HepG2 (cell line): ENCODE measurements around the gene URM1.

Experiments
- CREB1 ChIP-seq, 2 experiments: fragments of 450-650 bp in 1 of 2; IDR thresholded peaks; 2 replicates each; pipeline ENCODE4 v1.6.1; 2016 to 2017; ENCODE audit warnings: control low read depth in 1 of 2, mild to moderate bottlenecking in 1 of 2, missing compliant biosample characterization in 1 of 2, missing genetic modification characterization in 1 of 2
- FOXM1 ChIP-seq: sonication (generic); formaldehyde crosslinking; IDR thresholded peaks from 2 replicates; pipeline ENCODE4 v1.5.0; 2020; ENCODE audit warnings: missing genetic modification reagents
- NFE2 ChIP-seq: sonication (generic); formaldehyde crosslinking; IDR thresholded peaks from 2 replicates; pipeline ENCODE4 v1.4.0; 2020; ENCODE audit warnings: missing genetic modification reagents
- NFE2L2 ChIP-seq: fragments of 150-350 bp; IDR thresholded peaks from 2 replicates; pipeline ENCODE4 v1.6.1; 2014; ENCODE audit warnings: low read length
- POLR2A ChIP-seq, 2 experiments: IDR thresholded peaks; 2 replicates each; pipeline ENCODE4 v1.6.1; 2011; ENCODE audit warnings: low read depth in 2 of 2, low read length in 2 of 2, mild to moderate bottlenecking in 1 of 2, moderate library complexity in 1 of 2; ENCODE audit not compliant: insufficient read depth in 1 of 2
- YEATS2 ChIP-seq: sonication (generic); formaldehyde crosslinking; IDR thresholded peaks from 2 replicates; pipeline ENCODE4 v1.4.0; 2020; ENCODE audit warnings: missing genetic modification reagents, borderline replicate concordance
- TF ChIP-seq, protein P1 (sequence below): sonication (generic); formaldehyde crosslinking; IDR thresholded peaks from 2 replicates; pipeline ENCODE4 v1.4.0; 2020; ENCODE audit warnings: missing genetic modification reagents
- TF ChIP-seq, protein P2 (sequence below): sonication (generic); formaldehyde crosslinking; IDR thresholded peaks from 2 replicates; pipeline ENCODE4 v1.5.0; 2020; ENCODE audit warnings: mild to moderate bottlenecking, missing genetic modification reagents, moderate library complexity
- TF ChIP-seq, protein P3 (sequence below): sonication (generic); formaldehyde crosslinking; IDR thresholded peaks from 2 replicates; pipeline ENCODE4 v1.8.0; 2022; ENCODE audit warnings: mild to moderate bottlenecking, missing genetic modification reagents, borderline replicate concordance
- TF ChIP-seq, protein P4 (sequence below): sonication (generic); formaldehyde crosslinking; IDR thresholded peaks from 2 replicates; pipeline ENCODE4 v1.4.0; 2020; ENCODE audit warnings: low read depth, mild to moderate bottlenecking, missing genetic modification reagents

DNA sequence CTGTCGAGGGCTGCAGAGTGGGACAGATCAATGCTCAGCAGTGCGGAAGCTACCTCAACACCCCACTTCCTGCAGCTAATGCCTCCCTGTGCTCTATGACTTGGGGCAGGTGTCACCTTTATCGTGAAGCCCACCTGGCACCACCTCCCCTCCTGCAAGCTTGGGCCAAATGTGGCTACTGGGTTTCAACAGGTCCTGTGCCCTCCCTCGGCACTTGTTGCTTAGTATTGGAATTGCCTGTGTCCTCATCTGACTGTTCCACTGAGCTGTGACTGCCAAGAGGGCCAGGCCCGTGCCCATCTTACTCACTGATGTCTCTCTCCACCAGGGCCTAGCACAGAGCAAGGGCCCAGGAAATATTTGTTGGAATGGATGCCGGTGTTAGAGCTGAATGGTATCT is 21.4 kb upstream of the URM1 start:
- TF ChIP-seq POLR2A (IDR thresholded peaks at IDR 0.05; ENCODE audit: insufficient read depth in 1 of 2, low read depth in 2 of 2, low read length in 2 of 2), result no peak
- TF ChIP-seq FOXM1 (CRISPR knock-in tag), result no peak
- TF ChIP-seq, protein P1, sequence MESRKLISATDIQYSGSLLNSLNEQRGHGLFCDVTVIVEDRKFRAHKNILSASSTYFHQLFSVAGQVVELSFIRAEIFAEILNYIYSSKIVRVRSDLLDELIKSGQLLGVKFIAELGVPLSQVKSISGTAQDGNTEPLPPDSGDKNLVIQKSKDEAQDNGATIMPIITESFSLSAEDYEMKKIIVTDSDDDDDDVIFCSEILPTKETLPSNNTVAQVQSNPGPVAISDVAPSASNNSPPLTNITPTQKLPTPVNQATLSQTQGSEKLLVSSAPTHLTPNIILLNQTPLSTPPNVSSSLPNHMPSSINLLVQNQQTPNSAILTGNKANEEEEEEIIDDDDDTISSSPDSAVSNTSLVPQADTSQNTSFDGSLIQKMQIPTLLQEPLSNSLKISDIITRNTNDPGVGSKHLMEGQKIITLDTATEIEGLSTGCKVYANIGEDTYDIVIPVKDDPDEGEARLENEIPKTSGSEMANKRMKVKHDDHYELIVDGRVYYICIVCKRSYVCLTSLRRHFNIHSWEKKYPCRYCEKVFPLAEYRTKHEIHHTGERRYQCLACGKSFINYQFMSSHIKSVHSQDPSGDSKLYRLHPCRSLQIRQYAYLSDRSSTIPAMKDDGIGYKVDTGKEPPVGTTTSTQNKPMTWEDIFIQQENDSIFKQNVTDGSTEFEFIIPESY (CRISPR knock-in tag), result no peak
- TF ChIP-seq, protein P2, sequence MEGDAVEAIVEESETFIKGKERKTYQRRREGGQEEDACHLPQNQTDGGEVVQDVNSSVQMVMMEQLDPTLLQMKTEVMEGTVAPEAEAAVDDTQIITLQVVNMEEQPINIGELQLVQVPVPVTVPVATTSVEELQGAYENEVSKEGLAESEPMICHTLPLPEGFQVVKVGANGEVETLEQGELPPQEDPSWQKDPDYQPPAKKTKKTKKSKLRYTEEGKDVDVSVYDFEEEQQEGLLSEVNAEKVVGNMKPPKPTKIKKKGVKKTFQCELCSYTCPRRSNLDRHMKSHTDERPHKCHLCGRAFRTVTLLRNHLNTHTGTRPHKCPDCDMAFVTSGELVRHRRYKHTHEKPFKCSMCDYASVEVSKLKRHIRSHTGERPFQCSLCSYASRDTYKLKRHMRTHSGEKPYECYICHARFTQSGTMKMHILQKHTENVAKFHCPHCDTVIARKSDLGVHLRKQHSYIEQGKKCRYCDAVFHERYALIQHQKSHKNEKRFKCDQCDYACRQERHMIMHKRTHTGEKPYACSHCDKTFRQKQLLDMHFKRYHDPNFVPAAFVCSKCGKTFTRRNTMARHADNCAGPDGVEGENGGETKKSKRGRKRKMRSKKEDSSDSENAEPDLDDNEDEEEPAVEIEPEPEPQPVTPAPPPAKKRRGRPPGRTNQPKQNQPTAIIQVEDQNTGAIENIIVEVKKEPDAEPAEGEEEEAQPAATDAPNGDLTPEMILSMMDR (CRISPR knock-in tag), result no peak
- TF ChIP-seq NFE2, result no peak
- TF ChIP-seq, protein P3, sequence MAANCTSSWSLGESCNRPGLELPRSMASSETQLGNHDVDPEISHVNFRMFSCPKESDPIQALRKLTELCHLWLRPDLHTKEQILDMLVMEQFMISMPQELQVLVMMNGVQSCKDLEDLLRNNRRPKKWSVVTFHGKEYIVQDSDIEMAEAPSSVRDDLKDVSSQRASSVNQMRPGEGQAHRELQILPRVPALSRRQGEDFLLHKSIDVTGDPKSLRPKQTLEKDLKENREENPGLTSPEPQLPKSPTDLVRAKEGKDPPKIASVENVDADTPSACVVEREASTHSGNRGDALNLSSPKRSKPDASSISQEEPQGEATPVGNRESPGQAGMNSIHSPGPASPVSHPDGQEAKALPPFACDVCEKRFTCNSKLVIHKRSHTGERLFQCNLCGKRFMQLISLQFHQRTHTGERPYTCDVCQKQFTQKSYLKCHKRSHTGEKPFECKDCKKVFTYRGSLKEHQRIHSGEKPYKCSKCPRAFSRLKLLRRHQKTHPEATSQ (CRISPR knock-in tag), result no peak
- TF ChIP-seq NFE2L2, result no peak
- TF ChIP-seq CREB1 (IDR thresholded peaks at IDR 0.05), result no peak
- no peak for TF ChIP-seq CREB1 (CRISPR knock-in tag; IDR thresholded peaks at IDR 0.05)
- TF ChIP-seq, protein P4, sequence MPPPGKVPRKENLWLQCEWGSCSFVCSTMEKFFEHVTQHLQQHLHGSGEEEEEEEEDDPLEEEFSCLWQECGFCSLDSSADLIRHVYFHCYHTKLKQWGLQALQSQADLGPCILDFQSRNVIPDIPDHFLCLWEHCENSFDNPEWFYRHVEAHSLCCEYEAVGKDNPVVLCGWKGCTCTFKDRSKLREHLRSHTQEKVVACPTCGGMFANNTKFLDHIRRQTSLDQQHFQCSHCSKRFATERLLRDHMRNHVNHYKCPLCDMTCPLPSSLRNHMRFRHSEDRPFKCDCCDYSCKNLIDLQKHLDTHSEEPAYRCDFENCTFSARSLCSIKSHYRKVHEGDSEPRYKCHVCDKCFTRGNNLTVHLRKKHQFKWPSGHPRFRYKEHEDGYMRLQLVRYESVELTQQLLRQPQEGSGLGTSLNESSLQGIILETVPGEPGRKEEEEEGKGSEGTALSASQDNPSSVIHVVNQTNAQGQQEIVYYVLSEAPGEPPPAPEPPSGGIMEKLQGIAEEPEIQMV (CRISPR knock-in tag), result no peak
- no peak for TF ChIP-seq YEATS2
